ENCODE results near the gene ZNF134.

DNA sequence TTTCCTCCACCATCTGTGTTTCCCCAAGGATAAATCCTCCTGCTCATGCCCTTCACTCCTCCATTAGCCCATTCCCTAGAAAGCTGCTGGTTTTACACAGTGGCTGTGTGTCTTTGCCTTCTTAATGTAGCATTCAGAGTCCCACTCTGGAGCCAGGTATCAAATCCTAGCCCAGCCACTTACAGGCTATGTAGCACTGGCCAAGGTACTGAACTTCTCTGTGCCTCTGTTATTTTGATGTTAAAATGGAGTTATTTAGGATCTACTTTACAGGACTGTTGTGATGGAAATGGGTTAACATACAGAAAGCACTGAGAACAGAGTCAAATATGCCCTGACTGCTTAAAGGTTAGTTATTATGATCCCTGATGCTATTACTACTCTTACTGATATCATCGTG lies 53.2 kb downstream of the ZNF134 start:
- TF ChIP-seq, protein P1, sequence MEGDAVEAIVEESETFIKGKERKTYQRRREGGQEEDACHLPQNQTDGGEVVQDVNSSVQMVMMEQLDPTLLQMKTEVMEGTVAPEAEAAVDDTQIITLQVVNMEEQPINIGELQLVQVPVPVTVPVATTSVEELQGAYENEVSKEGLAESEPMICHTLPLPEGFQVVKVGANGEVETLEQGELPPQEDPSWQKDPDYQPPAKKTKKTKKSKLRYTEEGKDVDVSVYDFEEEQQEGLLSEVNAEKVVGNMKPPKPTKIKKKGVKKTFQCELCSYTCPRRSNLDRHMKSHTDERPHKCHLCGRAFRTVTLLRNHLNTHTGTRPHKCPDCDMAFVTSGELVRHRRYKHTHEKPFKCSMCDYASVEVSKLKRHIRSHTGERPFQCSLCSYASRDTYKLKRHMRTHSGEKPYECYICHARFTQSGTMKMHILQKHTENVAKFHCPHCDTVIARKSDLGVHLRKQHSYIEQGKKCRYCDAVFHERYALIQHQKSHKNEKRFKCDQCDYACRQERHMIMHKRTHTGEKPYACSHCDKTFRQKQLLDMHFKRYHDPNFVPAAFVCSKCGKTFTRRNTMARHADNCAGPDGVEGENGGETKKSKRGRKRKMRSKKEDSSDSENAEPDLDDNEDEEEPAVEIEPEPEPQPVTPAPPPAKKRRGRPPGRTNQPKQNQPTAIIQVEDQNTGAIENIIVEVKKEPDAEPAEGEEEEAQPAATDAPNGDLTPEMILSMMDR (IDR thresholded peaks at IDR 0.05) = no peak
- no peak for TF ChIP-seq POLR2AphosphoS5 (IDR thresholded peaks at IDR 0.05; ENCODE audit: low read depth, low read length)
- TF ChIP-seq SIN3A (IDR thresholded peaks at IDR 0.05; ENCODE audit: borderline replicate concordance, insufficient read depth, low read depth, low read length) = no peak

Data from Panc1 (cell line).